ENCODE data around the gene CSTB.
"Not testable (repeated sequence)": the region's sequence is repeated elsewhere in the genome, so short reads cannot be mapped to it uniquely, and the experiment has no call there.

The CSTB gene

DNA sequence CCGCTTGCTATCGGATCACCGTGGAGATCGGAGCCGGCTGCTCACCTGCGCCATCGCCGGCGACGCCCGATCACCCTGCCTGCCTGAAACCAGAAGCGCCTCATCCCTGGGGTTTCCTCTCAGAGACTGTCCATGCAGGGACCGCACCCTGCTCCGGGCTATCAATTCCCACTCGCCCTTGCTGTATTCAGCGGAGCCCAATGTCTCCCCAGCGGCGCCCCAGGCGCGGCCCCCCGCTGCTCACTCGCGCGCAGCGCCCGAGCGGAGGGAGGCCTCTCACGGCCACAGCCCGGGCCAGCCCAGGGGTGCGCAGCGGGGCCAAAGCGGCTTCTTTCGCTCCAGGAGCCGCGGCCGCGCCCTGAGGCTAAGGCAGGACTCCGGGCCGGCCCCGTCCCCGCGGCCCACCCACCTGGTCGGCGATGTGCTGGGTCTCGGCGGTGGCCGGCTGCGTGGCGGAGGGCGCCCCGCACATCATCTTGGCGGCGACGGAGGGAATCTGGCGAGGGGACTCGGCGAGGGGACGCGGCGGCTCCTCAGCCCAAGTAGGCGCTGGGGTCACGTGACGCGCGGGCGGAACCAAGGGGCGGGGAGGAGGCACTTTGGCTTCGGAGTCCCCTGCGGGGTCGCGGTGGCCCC lies at the start of gene CSTB:
Gene CSTB, minus strand, starts transcription at position 514 of the 636 bp plus-strand sequence. Its CDS starts 39 bp downstream, at position 475.
- no peak for FAIRE-seq

DNA sequence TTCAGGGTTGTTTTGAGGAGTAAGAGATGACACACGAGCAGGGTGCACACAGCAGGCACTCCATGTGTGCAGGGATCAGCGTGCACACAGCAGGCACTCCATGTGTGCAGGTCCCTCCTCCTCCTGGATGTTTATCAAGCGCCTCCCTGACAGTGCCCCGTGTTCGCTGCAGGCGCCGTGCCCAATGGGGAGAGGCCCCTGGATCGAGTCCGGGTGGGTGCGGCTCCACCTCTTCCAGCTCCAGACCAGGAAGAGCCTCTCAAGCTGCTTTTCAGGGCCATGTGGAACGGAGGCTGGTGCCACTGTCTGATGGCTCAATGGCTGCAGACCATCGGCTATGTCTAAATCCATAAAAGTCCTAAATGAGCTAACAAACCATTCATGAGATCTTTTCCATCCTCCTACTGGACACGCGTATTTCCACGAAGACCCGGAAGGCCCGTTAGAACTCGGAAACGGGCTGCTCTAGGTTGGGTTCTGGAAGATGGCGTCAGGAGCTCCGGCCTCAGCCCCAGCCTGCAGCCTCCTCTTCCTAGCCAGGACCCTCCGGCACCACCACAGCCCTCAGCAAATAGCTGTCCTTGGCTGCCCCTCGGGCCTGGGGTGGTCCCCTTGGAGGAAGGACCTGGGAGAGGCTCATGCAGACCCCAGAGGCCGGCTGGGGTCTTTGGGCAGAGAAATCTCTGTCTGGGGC lies 49.3 kb upstream of the CSTB start:
- no peak for FAIRE-seq

GRCh38 chr21:43824333-43825241 lies 48.5 kb upstream of the CSTB start:
- no peak for FAIRE-seq

GRCh38 chr21:43822741-43823140 lies 46.6 kb upstream of the CSTB start:
- FAIRE-seq, result not testable (repeated sequence)

- FAIRE-seq, result not testable (repeated sequence)
Observed at GRCh38 chr21:43822166-43822565, 46.1 kb upstream of the CSTB start.

GRCh38 chr21:43820466-43820865 lies 44.4 kb upstream of the CSTB start:
- FAIRE-seq, result no peak

- FAIRE-seq, result no peak
Observed at GRCh38 chr21:43819511-43820405, 43.6 kb upstream of the CSTB start.

DNA sequence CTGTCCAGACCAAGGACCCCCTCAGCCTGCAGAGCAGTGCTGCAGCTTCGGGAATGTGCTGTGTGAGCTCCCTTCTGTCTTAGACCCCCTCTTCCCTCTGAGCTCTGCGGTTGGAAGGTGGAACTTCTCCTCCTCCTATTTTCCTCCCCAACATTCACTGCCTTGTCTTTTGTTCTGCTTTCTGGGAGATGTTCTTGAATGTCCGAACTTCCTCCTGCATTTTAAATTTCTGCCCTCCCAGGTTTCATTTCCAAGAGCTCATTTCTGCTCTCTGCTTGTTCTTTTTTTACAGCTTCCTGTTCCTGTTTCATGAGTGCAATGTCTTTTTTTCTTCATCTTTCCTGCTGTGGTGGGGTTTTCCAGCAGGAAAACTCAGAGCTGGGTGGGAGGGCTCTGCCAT lies 42.6 kb upstream of the CSTB start:
- FAIRE-seq, result no peak

GRCh38 chr21:43817157-43818086 lies 41.3 kb upstream of the CSTB start:
- FAIRE-seq, result no peak

DNA sequence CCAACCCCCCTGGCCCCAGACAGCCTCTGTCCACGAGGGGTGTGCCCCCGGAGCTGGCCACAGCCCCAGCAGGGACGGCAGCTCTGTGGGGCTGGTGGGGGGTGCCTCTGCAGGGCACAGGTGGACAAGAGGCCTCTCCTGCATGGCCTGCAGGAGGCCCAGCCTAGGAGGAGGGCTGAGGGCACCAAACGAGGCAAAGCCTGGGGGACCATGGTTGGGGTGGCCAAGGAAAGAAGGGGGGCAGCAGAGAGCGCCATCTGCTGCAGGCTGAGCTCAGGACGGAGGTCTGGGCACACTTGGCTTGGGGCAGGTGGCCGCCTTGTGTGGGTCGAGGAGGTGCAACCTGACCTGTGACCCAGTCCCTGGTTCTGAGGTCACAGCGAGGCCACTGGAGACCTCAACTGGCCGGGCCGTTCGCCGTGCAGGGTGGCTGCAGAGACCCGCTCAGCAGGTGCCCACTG lies 40.5 kb upstream of the CSTB start:
- FAIRE-seq, result no peak

DNA sequence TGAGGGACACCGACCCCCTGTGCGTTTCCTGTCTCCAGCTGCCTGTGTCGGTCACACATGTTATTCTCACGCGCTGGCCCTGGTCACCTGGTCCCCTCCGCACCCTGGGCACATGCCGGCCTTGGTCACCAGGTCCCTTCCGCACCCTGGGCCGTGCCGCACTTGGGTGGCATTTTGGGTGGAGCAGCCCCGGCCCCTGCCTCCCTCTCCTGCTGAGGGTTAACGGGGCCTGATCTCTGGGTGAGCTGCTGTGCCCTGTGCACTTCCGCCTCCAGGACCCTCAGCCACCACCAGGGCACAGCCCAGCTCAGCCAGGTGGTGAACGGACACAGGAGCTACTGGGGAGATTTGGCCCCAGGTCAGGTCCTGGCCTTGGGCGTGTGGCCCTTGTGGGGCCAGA lies 39.9 kb upstream of the CSTB start:
- FAIRE-seq, result no peak

GRCh38 chr21:43815107-43815613 lies 39.1 kb upstream of the CSTB start:
- FAIRE-seq, result no peak

- FAIRE-seq, result no peak
Observed at GRCh38 chr21:43814215-43815106, 38.4 kb upstream of the CSTB start.

GRCh38 chr21:43813656-43813980 lies 37.5 kb upstream of the CSTB start:
- FAIRE-seq, result no peak

DNA sequence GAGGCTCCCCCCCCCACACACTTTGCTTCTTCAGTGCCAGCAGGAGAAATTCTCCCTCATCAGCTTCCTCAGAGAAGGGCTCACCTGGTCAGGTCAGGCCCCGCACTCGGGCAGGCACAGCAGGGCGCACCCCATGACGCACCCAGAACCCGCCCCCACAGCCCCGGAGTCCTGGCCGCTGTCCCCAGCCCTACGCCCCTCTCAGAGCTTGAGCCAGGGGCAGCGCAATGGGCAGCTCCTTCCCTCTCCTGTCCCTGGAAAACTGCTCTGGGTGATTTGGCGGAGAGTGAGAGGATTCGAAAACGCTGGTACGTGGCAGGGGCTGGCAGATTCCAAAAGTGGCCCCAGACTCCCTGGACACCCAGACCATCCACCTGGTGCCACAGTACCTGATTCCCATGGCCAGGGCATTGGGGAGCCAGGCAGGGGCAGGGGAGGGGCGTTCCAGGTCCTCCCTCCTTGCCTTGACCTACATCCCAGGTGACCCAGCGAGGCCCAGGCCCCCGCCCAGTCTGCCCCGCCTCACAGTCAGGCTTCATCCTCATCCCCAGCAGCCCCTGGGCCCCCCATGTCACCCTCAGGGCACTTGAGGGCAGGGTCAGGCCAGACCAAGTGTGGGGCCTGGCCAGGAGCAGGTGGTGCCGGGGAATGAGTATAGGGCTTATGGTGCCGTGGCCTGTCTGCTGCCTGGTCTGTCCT lies 37.0 kb upstream of the CSTB start:
- FAIRE-seq, result no peak

DNA sequence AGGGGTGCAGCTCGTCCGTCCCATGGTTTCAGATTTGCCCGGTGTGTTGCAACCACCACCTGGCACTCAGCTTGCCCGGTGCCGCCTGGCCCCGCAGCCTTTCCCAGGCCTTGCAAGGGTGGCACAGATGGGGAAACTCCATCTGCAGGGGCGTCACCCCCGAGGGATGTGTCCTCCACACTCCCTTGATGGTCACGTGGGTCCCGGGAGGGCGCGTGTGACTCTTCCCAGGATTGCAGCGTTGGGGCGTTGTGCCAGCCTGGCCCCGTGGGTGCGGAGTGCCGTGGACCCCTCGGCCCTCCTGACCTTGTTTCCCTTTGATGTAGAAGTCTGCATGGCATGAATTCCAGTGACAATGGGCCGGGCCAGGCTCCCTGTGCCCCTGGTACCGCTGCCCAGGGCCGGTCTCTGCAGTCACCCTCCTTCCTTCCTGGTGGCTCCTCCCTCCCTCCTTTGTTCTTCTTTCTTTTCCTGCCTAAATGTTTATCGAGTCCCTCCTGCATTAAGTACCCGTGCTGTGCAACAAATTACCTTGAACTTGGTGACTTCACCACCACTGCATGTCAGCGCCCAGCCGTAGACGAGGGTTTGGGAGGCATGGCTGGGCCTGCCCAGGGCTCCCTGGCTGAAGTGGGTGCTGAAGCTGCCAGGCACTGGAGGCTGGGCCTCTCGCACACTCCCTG lies 36.2 kb upstream of the CSTB start:
- FAIRE-seq, result no peak

GRCh38 chr21:43811262-43812105 lies 35.4 kb upstream of the CSTB start:
- no peak for FAIRE-seq
